ENCODE data around the gene ARHGAP5. TPM values are rescaled to one million over a fixed set of nuclear protein-coding genes. Genes with fewer than 3 reads are reported as not detected.

ARHGAP5 gene
- total and polyA plus RNA-seq, 9 of the 15 experiments (the other 6 are each of a cell fraction or from before 2014, with no cell fraction given), result 3.1 to 21.8 (median 12.1) TPM

DNA sequence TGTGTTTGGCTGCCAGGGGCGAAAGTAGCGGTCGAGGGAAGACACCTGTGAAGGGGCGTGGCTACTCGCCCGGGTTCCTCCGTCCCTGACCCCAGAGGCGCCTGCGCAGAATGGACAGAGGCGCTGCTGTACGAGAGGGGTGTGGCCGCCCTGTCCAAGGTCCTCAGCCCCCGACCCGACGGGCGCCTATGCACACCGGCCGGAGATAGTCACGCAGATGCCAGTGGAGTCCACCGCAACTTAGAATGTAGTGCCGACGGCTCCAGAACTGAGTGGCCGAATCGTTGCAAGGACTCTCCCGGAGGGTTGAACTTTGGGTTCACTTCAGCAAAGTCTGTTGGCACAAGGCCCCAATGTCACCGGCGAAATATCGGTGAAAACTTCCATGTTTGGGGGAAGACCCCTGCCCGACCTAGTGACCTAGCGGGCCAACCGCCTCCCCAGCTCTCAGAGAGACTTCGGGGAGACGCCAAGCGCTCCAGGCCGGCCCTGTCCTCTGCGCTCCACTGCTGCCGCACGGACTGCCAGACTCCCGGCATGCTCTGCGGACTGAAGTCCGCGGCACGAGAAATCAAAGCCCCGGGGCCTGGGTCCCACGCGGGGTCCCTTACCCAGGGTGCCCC is 124.2 kb downstream of the ARHGAP5 start (continued):
- TF ChIP-seq, protein P1, sequence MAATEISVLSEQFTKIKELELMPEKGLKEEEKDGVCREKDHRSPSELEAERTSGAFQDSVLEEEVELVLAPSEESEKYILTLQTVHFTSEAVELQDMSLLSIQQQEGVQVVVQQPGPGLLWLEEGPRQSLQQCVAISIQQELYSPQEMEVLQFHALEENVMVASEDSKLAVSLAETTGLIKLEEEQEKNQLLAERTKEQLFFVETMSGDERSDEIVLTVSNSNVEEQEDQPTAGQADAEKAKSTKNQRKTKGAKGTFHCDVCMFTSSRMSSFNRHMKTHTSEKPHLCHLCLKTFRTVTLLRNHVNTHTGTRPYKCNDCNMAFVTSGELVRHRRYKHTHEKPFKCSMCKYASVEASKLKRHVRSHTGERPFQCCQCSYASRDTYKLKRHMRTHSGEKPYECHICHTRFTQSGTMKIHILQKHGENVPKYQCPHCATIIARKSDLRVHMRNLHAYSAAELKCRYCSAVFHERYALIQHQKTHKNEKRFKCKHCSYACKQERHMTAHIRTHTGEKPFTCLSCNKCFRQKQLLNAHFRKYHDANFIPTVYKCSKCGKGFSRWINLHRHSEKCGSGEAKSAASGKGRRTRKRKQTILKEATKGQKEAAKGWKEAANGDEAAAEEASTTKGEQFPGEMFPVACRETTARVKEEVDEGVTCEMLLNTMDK (IDR thresholded peaks at IDR 0.05; ENCODE audit: borderline replicate concordance, insufficient read depth, low read depth, low read length, poor library complexity, severe bottlenecking), result no peak
- TF ChIP-seq RBM17 (IDR thresholded peaks at IDR 0.05; ENCODE audit: borderline replicate concordance, low read depth, low read length) (no peak), SMARCC2 (IDR thresholded peaks at IDR 0.05; ENCODE audit: low read depth) (no peak), ETV1 (tag; conservative IDR thresholded peaks at IDR 0.05; ENCODE audit: low read depth) (no peak), SMAD3 (CRISPR knock-in tag; conservative IDR thresholded peaks at IDR 0.05) (no peak), PHTF2 (CRISPR knock-in tag; IDR thresholded peaks at IDR 0.05) (no peak), ZNF431 (CRISPR knock-in tag; IDR thresholded peaks at IDR 0.05) (no peak), ZNF143 (CRISPR knock-in tag; IDR thresholded peaks at IDR 0.05) (peak; percentile 74)
- TF ChIP-seq, protein P2, sequence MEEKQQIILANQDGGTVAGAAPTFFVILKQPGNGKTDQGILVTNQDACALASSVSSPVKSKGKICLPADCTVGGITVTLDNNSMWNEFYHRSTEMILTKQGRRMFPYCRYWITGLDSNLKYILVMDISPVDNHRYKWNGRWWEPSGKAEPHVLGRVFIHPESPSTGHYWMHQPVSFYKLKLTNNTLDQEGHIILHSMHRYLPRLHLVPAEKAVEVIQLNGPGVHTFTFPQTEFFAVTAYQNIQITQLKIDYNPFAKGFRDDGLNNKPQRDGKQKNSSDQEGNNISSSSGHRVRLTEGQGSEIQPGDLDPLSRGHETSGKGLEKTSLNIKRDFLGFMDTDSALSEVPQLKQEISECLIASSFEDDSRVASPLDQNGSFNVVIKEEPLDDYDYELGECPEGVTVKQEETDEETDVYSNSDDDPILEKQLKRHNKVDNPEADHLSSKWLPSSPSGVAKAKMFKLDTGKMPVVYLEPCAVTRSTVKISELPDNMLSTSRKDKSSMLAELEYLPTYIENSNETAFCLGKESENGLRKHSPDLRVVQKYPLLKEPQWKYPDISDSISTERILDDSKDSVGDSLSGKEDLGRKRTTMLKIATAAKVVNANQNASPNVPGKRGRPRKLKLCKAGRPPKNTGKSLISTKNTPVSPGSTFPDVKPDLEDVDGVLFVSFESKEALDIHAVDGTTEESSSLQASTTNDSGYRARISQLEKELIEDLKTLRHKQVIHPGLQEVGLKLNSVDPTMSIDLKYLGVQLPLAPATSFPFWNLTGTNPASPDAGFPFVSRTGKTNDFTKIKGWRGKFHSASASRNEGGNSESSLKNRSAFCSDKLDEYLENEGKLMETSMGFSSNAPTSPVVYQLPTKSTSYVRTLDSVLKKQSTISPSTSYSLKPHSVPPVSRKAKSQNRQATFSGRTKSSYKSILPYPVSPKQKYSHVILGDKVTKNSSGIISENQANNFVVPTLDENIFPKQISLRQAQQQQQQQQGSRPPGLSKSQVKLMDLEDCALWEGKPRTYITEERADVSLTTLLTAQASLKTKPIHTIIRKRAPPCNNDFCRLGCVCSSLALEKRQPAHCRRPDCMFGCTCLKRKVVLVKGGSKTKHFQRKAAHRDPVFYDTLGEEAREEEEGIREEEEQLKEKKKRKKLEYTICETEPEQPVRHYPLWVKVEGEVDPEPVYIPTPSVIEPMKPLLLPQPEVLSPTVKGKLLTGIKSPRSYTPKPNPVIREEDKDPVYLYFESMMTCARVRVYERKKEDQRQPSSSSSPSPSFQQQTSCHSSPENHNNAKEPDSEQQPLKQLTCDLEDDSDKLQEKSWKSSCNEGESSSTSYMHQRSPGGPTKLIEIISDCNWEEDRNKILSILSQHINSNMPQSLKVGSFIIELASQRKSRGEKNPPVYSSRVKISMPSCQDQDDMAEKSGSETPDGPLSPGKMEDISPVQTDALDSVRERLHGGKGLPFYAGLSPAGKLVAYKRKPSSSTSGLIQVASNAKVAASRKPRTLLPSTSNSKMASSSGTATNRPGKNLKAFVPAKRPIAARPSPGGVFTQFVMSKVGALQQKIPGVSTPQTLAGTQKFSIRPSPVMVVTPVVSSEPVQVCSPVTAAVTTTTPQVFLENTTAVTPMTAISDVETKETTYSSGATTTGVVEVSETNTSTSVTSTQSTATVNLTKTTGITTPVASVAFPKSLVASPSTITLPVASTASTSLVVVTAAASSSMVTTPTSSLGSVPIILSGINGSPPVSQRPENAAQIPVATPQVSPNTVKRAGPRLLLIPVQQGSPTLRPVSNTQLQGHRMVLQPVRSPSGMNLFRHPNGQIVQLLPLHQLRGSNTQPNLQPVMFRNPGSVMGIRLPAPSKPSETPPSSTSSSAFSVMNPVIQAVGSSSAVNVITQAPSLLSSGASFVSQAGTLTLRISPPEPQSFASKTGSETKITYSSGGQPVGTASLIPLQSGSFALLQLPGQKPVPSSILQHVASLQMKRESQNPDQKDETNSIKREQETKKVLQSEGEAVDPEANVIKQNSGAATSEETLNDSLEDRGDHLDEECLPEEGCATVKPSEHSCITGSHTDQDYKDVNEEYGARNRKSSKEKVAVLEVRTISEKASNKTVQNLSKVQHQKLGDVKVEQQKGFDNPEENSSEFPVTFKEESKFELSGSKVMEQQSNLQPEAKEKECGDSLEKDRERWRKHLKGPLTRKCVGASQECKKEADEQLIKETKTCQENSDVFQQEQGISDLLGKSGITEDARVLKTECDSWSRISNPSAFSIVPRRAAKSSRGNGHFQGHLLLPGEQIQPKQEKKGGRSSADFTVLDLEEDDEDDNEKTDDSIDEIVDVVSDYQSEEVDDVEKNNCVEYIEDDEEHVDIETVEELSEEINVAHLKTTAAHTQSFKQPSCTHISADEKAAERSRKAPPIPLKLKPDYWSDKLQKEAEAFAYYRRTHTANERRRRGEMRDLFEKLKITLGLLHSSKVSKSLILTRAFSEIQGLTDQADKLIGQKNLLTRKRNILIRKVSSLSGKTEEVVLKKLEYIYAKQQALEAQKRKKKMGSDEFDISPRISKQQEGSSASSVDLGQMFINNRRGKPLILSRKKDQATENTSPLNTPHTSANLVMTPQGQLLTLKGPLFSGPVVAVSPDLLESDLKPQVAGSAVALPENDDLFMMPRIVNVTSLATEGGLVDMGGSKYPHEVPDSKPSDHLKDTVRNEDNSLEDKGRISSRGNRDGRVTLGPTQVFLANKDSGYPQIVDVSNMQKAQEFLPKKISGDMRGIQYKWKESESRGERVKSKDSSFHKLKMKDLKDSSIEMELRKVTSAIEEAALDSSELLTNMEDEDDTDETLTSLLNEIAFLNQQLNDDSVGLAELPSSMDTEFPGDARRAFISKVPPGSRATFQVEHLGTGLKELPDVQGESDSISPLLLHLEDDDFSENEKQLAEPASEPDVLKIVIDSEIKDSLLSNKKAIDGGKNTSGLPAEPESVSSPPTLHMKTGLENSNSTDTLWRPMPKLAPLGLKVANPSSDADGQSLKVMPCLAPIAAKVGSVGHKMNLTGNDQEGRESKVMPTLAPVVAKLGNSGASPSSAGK (IDR thresholded peaks at IDR 0.05), result peak; percentile 57; the same call in 1 of the 2 replicates
- TF ChIP-seq, protein P3, sequence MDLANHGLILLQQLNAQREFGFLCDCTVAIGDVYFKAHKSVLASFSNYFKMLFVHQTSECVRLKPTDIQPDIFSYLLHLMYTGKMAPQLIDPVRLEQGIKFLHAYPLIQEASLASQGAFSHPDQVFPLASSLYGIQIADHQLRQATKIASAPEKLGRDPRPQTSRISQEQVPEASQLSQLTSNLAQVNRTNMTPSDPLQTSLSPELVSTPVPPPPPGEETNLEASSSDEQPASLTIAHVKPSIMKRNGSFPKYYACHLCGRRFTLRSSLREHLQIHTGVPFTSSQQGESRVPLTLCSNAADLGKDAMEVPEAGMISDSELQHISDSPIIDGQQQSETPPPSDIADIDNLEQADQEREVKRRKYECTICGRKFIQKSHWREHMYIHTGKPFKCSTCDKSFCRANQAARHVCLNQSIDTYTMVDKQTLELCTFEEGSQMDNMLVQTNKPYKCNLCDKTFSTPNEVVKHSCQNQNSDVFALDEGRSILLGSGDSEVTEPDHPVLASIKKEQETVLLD (IDR thresholded peaks at IDR 0.05), result 0 out of 2 replicates have a peak, but pooled peaks have one; percentile 26

All from K562 (cell line).